SK-N-SH treated with all-trans-retinoic acid at 6 μM for 48 hours (cell line): ENCODE data around the gene CASQ2.

ENCODE experiments used
- ARNTL ChIP-seq: fragments of 450-650 bp; formaldehyde crosslinking; IDR thresholded peaks from 2 replicates; pipeline ENCODE4 v1.5.0; 2020; ENCODE audit warnings: low read depth, mild to moderate bottlenecking, moderate library complexity, borderline replicate concordance
- BACH2 ChIP-seq: fragments of 250-450 bp; sonication (Bioruptor Pico); IDR thresholded peaks from 2 replicates; pipeline ENCODE4 v1.9.0; 2021; ENCODE audit warnings: mild to moderate bottlenecking, borderline replicate concordance
- ESRRG ChIP-seq: fragments of 250-450 bp; sonication (Bioruptor Pico); IDR thresholded peaks from 2 replicates; pipeline ENCODE4 v1.6.1; 2021; ENCODE audit warnings: mild to moderate bottlenecking
- OSR1 ChIP-seq: fragments of 250-450 bp; sonication (Bioruptor Pico); IDR thresholded peaks from 2 replicates; pipeline ENCODE4 v1.8.0; 2022; ENCODE audit warnings: moderate library complexity, mild to moderate bottlenecking, inconsistent platforms
- PATZ1 ChIP-seq: fragments of 250-450 bp; sonication (Bioruptor Pico); IDR thresholded peaks from 2 replicates; pipeline ENCODE4 v1.8.0; 2020; ENCODE audit warnings: mild to moderate bottlenecking, moderate library complexity, borderline replicate concordance
- POU6F1 ChIP-seq: fragments of 250-450 bp; sonication (Bioruptor Pico); IDR thresholded peaks from 2 replicates; pipeline ENCODE4 v1.8.0; 2021; ENCODE audit warnings: low read depth, mild to moderate bottlenecking, moderate library complexity, borderline replicate concordance
- PPARA ChIP-seq: fragments of 250-450 bp; sonication (Bioruptor Pico); IDR thresholded peaks from 2 replicates; pipeline ENCODE4 v1.5.0; 2020; ENCODE audit warnings: mild to moderate bottlenecking, borderline replicate concordance
- RARB ChIP-seq: fragments of 250-450 bp; sonication (Bioruptor Pico); IDR thresholded peaks from 2 replicates; pipeline ENCODE4 v1.8.0; 2021; ENCODE audit warnings: mild to moderate bottlenecking, moderate library complexity
- SNAI2 ChIP-seq: fragments of 250-450 bp; sonication (Bioruptor Pico); IDR thresholded peaks from 2 replicates; pipeline ENCODE4 v1.5.0; 2020; ENCODE audit warnings: mild to moderate bottlenecking, moderate library complexity
- TCF4 ChIP-seq: fragments of 250-450 bp; sonication (Bioruptor Pico); IDR thresholded peaks from 2 replicates; pipeline ENCODE4 v1.8.0; 2021; ENCODE audit warnings: mild to moderate bottlenecking, moderate library complexity, borderline replicate concordance
- TOX ChIP-seq: fragments of 250-450 bp; sonication (Bioruptor Pico); IDR thresholded peaks from 2 replicates; pipeline ENCODE4 v1.8.0; 2021; ENCODE audit warnings: mild to moderate bottlenecking, moderate library complexity, borderline replicate concordance
- ZC3H10 ChIP-seq: fragments of 250-450 bp; sonication (Bioruptor Pico); IDR thresholded peaks from 2 replicates; pipeline ENCODE4 v1.5.1; 2021; ENCODE audit warnings: mild to moderate bottlenecking, moderate library complexity
- ZFP3 ChIP-seq: fragments of 250-450 bp; sonication (Bioruptor Pico); IDR thresholded peaks from 2 replicates; pipeline ENCODE4 v1.5.0; 2020; ENCODE audit warnings: mild to moderate bottlenecking, moderate library complexity
- ZFP30 ChIP-seq: fragments of 450-650 bp; formaldehyde crosslinking; IDR thresholded peaks from 2 replicates; pipeline ENCODE4 v1.5.0; 2022; ENCODE audit warnings: mild to moderate bottlenecking, moderate library complexity

GRCh38 chr1:115790356-115790755, 21.8 kb upstream of the CASQ2 start:
- TF ChIP-seq BACH2 (CRISPR knock-in tag) (no peak), PPARA (CRISPR knock-in tag) (no peak), ZFP3 (CRISPR knock-in tag) (no peak), ARNTL (CRISPR knock-in tag) (no peak), OSR1 (CRISPR knock-in tag) (no peak), TCF4 (CRISPR knock-in tag) (no peak), PATZ1 (CRISPR knock-in tag) (no peak), ZFP30 (no peak), ESRRG (CRISPR knock-in tag) (no peak), TOX (CRISPR knock-in tag) (no peak), ZC3H10 (no peak), RARB (CRISPR knock-in tag) (no peak), SNAI2 (CRISPR knock-in tag) (no peak), POU6F1 (CRISPR knock-in tag) (no peak)
